ENCODE measurements around the gene MYH3. TPM values are rescaled to one million over a fixed set of nuclear protein-coding genes. Genes with fewer than 3 reads are reported as not detected.

MYH3 gene
- total and polyA plus RNA-seq, 8 donors = 0.45 to 8.3 (median 3.2) TPM

- Histone ChIP-seq H3K27ac (no peak overlapping the region), H3K4me3 (no peak overlapping the region), H3K36me3 (peaks cover 8 to 92% (median 71%) of the 10 kb centered on the region in 4 donors), H3K4me1 (no peaks in the 10 kb centered on the region), H3K27me3 (no peaks in the 10 kb centered on the region), H3K9me3 (no peaks in the 10 kb centered on the region)
- intact Hi-C loops (cut with DNase I; ENCODE audit: low total_unique reads) = loop anchor here (10.0 kb wide), 1 partner anchor 204 kb away; no protein-coding TSS in a partner anchor
- DNase-seq = no peak
- 59 to 83% (median 76%) methylated on average over 3 of the region's 3 CpGs for WGBS, 5 donors
- TF ChIP-seq CTCF (IDR thresholded peaks at IDR 0.05) (no peak), EP300 (IDR thresholded peaks at IDR 0.05) (no peak), POLR2AphosphoS5 (IDR thresholded peaks at IDR 0.05) (no peak), POLR2A (IDR thresholded peaks at IDR 0.05) (no peak)
These were observed 16.6 kb downstream of the MYH3 start for GRCh38 chr17:10640475-10640874.

- H3K4me3 ChIP-seq = no peak overlapping the region
- intact Hi-C loops (cut with DNase I; ENCODE audit: low total_unique reads) = no loop called here
- H3K4me1 ChIP-seq = no peaks in the 10 kb centered on the region
- no peak overlapping the region for H3K27ac ChIP-seq
- peaks cover 6 to 92% (median 79%) of the 10 kb centered on the region in 4 donors for H3K36me3 ChIP-seq
- 90 to 94% (median 92%) methylated on average over 25 of the region's 25 CpGs for WGBS, 5 donors
- H3K9me3 ChIP-seq = no peaks in the 10 kb centered on the region
- H3K27me3 ChIP-seq = no peaks in the 10 kb centered on the region
- no peak for TF ChIP-seq POLR2A (IDR thresholded peaks at IDR 0.05)
- no peak for TF ChIP-seq CTCF (IDR thresholded peaks at IDR 0.05)
- TF ChIP-seq EP300 (IDR thresholded peaks at IDR 0.05) = no peak
- TF ChIP-seq POLR2AphosphoS5 (IDR thresholded peaks at IDR 0.05) = no peak
- DNase-seq = no peak
These were observed 19.0 kb downstream of the MYH3 start for GRCh38 chr17:10638151-10638550.

GRCh38 chr17:10635290-10635689, 21.8 kb downstream of the MYH3 start:
- peaks cover 0 to 84% (median 58%) of the 10 kb centered on the region in 4 donors for H3K36me3 ChIP-seq
- WGBS, 5 donors = 91 to 94% (median 92%) methylated on average over 14 of the region's 14 CpGs
- no peak for DNase-seq
- H3K4me3 ChIP-seq = no peak overlapping the region
- H3K27ac ChIP-seq = no peak overlapping the region
- no peak for TF ChIP-seq POLR2A (IDR thresholded peaks at IDR 0.05)
- no peak for TF ChIP-seq EP300 (IDR thresholded peaks at IDR 0.05)
- no peak for TF ChIP-seq CTCF (IDR thresholded peaks at IDR 0.05)
- no peak for TF ChIP-seq POLR2AphosphoS5 (IDR thresholded peaks at IDR 0.05)
- no peaks in the 10 kb centered on the region for H3K4me1 ChIP-seq
- no peaks in the 10 kb centered on the region for H3K27me3 ChIP-seq
- H3K9me3 ChIP-seq = no peaks in the 10 kb centered on the region
- intact Hi-C loops (cut with DNase I; ENCODE audit: low total_unique reads) = no loop called here

- intact Hi-C loops (cut with DNase I; ENCODE audit: low total_unique reads) = no loop called here
- Histone ChIP-seq H3K4me1 (no peaks in the 10 kb centered on the region), H3K27me3 (no peaks in the 10 kb centered on the region), H3K27ac (no peak overlapping the region), H3K4me3 (no peak overlapping the region), H3K9me3 (no peaks in the 10 kb centered on the region), H3K36me3 (peaks cover 3 to 84% (median 56%) of the 10 kb centered on the region in 4 donors)
- 88 to 92% (median 89%) methylated on average over 15 of the region's 15 CpGs for WGBS, 5 donors
- DNase-seq = no peak
- TF ChIP-seq CTCF (IDR thresholded peaks at IDR 0.05) = no peak
- TF ChIP-seq EP300 (IDR thresholded peaks at IDR 0.05) = no peak
- no peak for TF ChIP-seq POLR2A (IDR thresholded peaks at IDR 0.05)
These were observed 23.2 kb downstream of the MYH3 start for GRCh38 chr17:10633738-10634379.
